Astrocyte (in vitro differentiated cells and primary cell): ENCODE measurements around the gene POLR3GL. TPM values are rescaled to one million over a fixed set of nuclear protein-coding genes. Genes with fewer than 3 reads are reported as not detected.
A peak's percentile ranks its signal among the peaks of the same experiment; 100 is the strongest.

Experiments used
- DNase-seq: peaks from one replicate; pipeline ENCODE4 v3.0.0-alpha.2; 2010; ENCODE audit warnings: low read depth
- FAIRE-seq: peaks from 2 replicates; lab custom pipeline; 2011; peaks lifted over from hg19 to GRCh38; lab: Jason Lieb, UNC
- H2AFZ ChIP-seq: 2 replicates; pipeline ENCODE4 v1.6.0; 2012; ENCODE audit warnings: low read depth, low read length, inconsistent platforms
- H3K27ac ChIP-seq: 2 replicates; pipeline ENCODE4 v1.5.1; 2011; ENCODE audit warnings: low read depth, low read length, inconsistent platforms
- H3K27me3 ChIP-seq: 2 replicates; pipeline ENCODE4 v1.6.0; 2011; ENCODE audit warnings: low read length, inconsistent platforms; ENCODE audit not compliant: insufficient read depth
- H3K36me3 ChIP-seq: 2 replicates; pipeline ENCODE4 v1.5.1; 2011; ENCODE audit warnings: low read length, inconsistent platforms; ENCODE audit not compliant: insufficient read depth
- H3K4me1 ChIP-seq: 2 replicates; pipeline ENCODE4 v1.5.1; 2011; ENCODE audit warnings: low read length, inconsistent platforms; ENCODE audit not compliant: insufficient read depth
- H3K4me2 ChIP-seq: 2 replicates; pipeline ENCODE4 v1.6.0; 2012; ENCODE audit warnings: low read length, inconsistent platforms
- H3K4me3 ChIP-seq: 2 replicates; pipeline ENCODE4 v1.5.1; 2011; ENCODE audit warnings: low read depth, mild to moderate bottlenecking, low read length, inconsistent platforms; ENCODE audit not compliant: insufficient read depth
- H3K79me2 ChIP-seq: 2 replicates; pipeline ENCODE4 v1.6.0; 2012; ENCODE audit warnings: mild to moderate bottlenecking, low read length, inconsistent platforms; ENCODE audit not compliant: insufficient read depth
- H3K9ac ChIP-seq: 2 replicates; pipeline ENCODE4 v1.6.0; 2012; ENCODE audit warnings: mild to moderate bottlenecking, low read length, inconsistent platforms
- H3K9me3 ChIP-seq: 2 replicates; pipeline ENCODE4 v1.5.1; 2012; ENCODE audit warnings: low read depth, mild to moderate bottlenecking, low read length, inconsistent platforms; ENCODE audit not compliant: insufficient read depth
- H4K20me1 ChIP-seq: 2 replicates; pipeline ENCODE4 v1.6.0; 2012; ENCODE audit warnings: low read length, inconsistent platforms; ENCODE audit not compliant: insufficient read depth
- H3K27ac Mint-ChIP-seq: one replicate; pipeline ENCODE4 v1.8.0; 2021; ENCODE audit warnings: mild to moderate bottlenecking, mixed read lengths; ENCODE audit not compliant: unreplicated experiment
- H3K27me3 Mint-ChIP-seq: one replicate; pipeline ENCODE4 v1.8.0; 2021; ENCODE audit warnings: low read depth, mixed read lengths; ENCODE audit not compliant: unreplicated experiment
- H3K36me3 Mint-ChIP-seq: one replicate; pipeline ENCODE4 v1.8.0; 2021; ENCODE audit warnings: low read depth, mixed read lengths; ENCODE audit not compliant: unreplicated experiment
- H3K4me1 Mint-ChIP-seq: one replicate; pipeline ENCODE4 v1.8.0; 2021; ENCODE audit warnings: low read depth, mixed read lengths; ENCODE audit not compliant: unreplicated experiment
- H3K4me3 Mint-ChIP-seq: one replicate; pipeline ENCODE4 v1.8.0; 2021; ENCODE audit warnings: mild to moderate bottlenecking, moderate library complexity, mixed read lengths; ENCODE audit not compliant: unreplicated experiment
- H3K9me3 Mint-ChIP-seq: one replicate; pipeline ENCODE4 v1.8.0; 2021; ENCODE audit warnings: mild to moderate bottlenecking, mixed read lengths; ENCODE audit not compliant: unreplicated experiment
- EZH2 ChIP-seq: IDR thresholded peaks from 2 replicates; pipeline ENCODE4 v1.6.1; 2012; ENCODE audit warnings: mild to moderate bottlenecking, low read length, inconsistent platforms; ENCODE audit not compliant: insufficient read depth
- total RNA-seq: library from RNA; stranded (reverse); gene quantifications from 2 replicates; pipeline ENCODE4 v1.2.1, GENCODE V29; 2021
- TF ChIP-seq, protein P1 (sequence below): IDR thresholded peaks from 2 replicates; pipeline ENCODE4 v1.5.1; 2011; ENCODE audit warnings: low read depth, mild to moderate bottlenecking, inconsistent platforms, low read length, moderate library complexity; ENCODE audit not compliant: insufficient read depth

The POLR3GL gene
- total RNA-seq, 1 donor from 2014 or later, result 20.5 TPM

DNA sequence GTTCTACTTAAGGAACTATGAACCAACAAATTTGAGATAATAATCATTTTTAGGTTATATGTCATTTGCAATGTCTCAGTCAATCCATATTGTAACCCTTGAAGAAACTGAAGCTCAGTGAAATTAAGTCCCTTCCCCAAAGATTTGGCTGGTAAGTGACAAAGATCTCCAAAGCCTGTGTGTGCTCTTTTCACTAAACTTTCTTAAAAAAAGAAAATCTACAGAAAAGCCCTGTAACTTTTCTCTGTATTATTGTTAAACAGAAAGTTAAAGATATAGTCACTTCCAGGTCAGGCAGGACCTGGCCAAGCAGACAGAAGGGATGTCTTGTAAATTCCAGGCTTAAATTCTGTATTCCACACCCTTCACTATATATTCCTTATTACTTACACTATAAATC is 8.1 kb upstream of the POLR3GL start:
- H3K9ac ChIP-seq, result peak overlapping the region; percentile 82
- peaks cover 5% of the 10 kb centered on the region for H3K36me3 ChIP-seq
- no peak overlapping the region for H2AFZ ChIP-seq
- peaks cover 61% of the 10 kb centered on the region for H3K79me2 ChIP-seq
- no peaks in the 10 kb centered on the region for H3K27me3 ChIP-seq
- H3K27ac ChIP-seq, result peak overlapping the region; percentile 83
- Mint-ChIP-seq H3K27ac (no peak overlapping the region), H3K27me3 (no peaks in the 10 kb centered on the region), H3K4me1 (peaks cover 18% of the 10 kb centered on the region), H3K4me3 (peak overlapping the region; percentile 92), H3K36me3 (peaks cover 4% of the 10 kb centered on the region), H3K9me3 (peaks cover 2% of the 10 kb centered on the region)
- TF ChIP-seq, protein P1, sequence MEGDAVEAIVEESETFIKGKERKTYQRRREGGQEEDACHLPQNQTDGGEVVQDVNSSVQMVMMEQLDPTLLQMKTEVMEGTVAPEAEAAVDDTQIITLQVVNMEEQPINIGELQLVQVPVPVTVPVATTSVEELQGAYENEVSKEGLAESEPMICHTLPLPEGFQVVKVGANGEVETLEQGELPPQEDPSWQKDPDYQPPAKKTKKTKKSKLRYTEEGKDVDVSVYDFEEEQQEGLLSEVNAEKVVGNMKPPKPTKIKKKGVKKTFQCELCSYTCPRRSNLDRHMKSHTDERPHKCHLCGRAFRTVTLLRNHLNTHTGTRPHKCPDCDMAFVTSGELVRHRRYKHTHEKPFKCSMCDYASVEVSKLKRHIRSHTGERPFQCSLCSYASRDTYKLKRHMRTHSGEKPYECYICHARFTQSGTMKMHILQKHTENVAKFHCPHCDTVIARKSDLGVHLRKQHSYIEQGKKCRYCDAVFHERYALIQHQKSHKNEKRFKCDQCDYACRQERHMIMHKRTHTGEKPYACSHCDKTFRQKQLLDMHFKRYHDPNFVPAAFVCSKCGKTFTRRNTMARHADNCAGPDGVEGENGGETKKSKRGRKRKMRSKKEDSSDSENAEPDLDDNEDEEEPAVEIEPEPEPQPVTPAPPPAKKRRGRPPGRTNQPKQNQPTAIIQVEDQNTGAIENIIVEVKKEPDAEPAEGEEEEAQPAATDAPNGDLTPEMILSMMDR, result no peak
- peaks cover 20% of the 10 kb centered on the region for H3K4me1 ChIP-seq
- H3K4me3 ChIP-seq, result peak overlapping the region; percentile 78
- H3K4me2 ChIP-seq, result peak overlapping the region; percentile 92
- H3K9me3 ChIP-seq, result no peaks in the 10 kb centered on the region
- H4K20me1 ChIP-seq, result peaks cover 34% of the 10 kb centered on the region
- FAIRE-seq, result no peak
- no peak for DNase-seq

DNA sequence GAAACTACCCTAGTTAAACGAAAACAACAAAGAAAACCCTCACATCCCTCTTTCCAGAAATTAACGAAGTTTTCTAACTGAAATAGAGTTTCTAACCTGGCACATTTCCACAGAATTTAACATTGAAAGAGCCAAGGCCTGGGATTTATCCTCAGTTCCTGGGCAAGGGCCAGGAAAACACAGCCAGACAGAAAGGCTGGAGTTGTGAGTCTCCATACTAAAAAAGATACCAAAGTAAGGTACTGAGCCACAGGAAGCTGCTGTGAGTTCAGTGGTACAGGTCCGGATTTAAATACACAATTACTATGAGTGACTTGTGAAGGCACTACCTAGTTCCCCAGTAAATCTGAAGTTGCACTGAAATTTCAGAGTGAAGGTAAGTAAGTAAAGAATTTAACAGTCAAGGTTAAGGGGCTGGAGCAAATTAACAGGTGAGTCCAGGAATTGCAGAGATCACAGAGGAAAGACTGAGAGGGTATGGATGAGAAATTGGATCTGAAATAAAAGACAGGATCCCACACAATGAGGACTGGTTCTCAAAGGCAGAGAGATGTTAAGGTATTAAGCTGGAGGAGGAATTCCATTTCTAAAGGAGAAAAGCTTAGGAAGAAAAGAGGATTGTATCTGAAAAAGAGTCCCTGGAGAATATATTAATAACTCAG is 7.6 kb upstream of the POLR3GL start:
- Histone ChIP-seq H3K36me3 (peaks cover 5% of the 10 kb centered on the region), H3K4me2 (peak overlapping the region; percentile 92), H3K4me1 (peaks cover 25% of the 10 kb centered on the region), H3K79me2 (peaks cover 55% of the 10 kb centered on the region), H3K27ac (peak overlapping the region; percentile 83), H4K20me1 (peaks cover 29% of the 10 kb centered on the region), H3K9ac (peak overlapping the region; percentile 82), H3K27me3 (no peaks in the 10 kb centered on the region), H2AFZ (peak overlapping the region; percentile 56), H3K9me3 (no peaks in the 10 kb centered on the region), H3K4me3 (peak overlapping the region; percentile 78)
- Mint-ChIP-seq H3K27me3 (no peaks in the 10 kb centered on the region), H3K9me3 (no peaks in the 10 kb centered on the region), H3K36me3 (peaks cover 3% of the 10 kb centered on the region), H3K4me1 (peaks cover 21% of the 10 kb centered on the region), H3K4me3 (peak overlapping the region; percentile 92), H3K27ac (peak overlapping the region; percentile 13)
- peak; percentile 36 for DNase-seq
- TF ChIP-seq, protein P1, result no peak
- no peak for TF ChIP-seq EZH2
- no peak for FAIRE-seq
